Left lobe of liver (tissue), 2 donors: ENCODE measurements around the gene SHFL. TPM values are rescaled to one million over a fixed set of nuclear protein-coding genes. Genes with fewer than 3 reads are reported as not detected.

Experiments
- ATAC-seq: fragments of 200-7000 bp; cut with Tn5 transposase; one replicate; pipeline ENCODE4 v1.9.1; 2020; ENCODE audit warnings: mild to moderate bottlenecking, moderate library complexity
- DNase-seq: peaks from one replicate; pipeline ENCODE4 v3.0.0-alpha.2; 2020; ENCODE audit warnings: low spot score
- total RNA-seq: library from RNA; stranded (reverse); gene quantifications from one replicate; pipeline ENCODE4 v1.2.1, GENCODE V29; 2021
- donor health status: DM: no; HTN: no; CAD: no; lungs with moderate emphysema.
- donor health status: DM: no; HTN: yes; CAD: no.

SHFL gene
- total RNA-seq = 72.7 TPM

- ATAC-seq (peak; percentile 87), DNase-seq (peak; percentile 87)
Measured at GRCh38 chr19:10085641-10086590, at the start of gene SHFL. TSS of gene SHFL (plus strand) at chr19:10086317. CDS start at chr19:10086428, 111 bp downstream.

- ATAC-seq (peak; percentile 76), DNase-seq (peak; percentile 96)
Measured at GRCh38 chr19:10036601-10037071, 49.5 kb upstream of the SHFL start.

- peak; percentile 85 for DNase-seq
- peak; percentile 72 for ATAC-seq
Measured at GRCh38 chr19:10037367-10037766, 48.8 kb upstream of the SHFL start.

GRCh38 chr19:10037809-10038208 lies 48.3 kb upstream of the SHFL start:
- ATAC-seq (no peak), DNase-seq (peak; percentile 54)

- DNase-seq (no peak), ATAC-seq (no peak)
Measured at GRCh38 chr19:10043286-10043927, 42.7 kb upstream of the SHFL start.

- peak; percentile 10 for ATAC-seq
- no peak for DNase-seq
Measured at GRCh38 chr19:10044390-10044789, 41.7 kb upstream of the SHFL start.

GRCh38 chr19:10045371-10045770 lies 40.7 kb upstream of the SHFL start:
- ATAC-seq (no peak), DNase-seq (no peak)

DNA sequence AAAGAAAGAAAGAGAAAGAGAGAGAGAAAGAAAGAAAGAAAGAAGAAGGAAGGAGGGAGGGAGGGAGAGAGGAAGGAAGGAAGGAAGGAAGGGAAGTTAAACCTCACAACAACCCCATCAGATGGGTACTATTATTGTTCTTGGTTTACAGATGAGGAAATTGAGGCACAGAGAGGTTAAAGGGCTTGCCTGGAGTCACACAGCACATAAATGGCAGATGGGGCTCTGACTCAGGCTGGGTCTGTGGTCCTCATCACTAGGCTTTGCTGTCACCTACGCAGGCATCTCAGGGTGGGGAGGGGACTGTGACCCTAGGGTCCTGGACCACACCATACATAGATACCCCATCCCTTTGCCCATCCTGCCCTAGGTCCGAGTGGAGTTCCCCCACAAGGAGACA lies 36.5 kb upstream of the SHFL start:
- ATAC-seq (no peak), DNase-seq (no peak)

GRCh38 chr19:10052602-10053360 lies 33.3 kb upstream of the SHFL start:
- ATAC-seq = peak; percentile 30
- no peak for DNase-seq

- no peak for DNase-seq
- peak; percentile 28 for ATAC-seq
Measured at GRCh38 chr19:10061717-10062310, 24.3 kb upstream of the SHFL start.

GRCh38 chr19:10068205-10068604 lies 17.9 kb upstream of the SHFL start:
- no peak for ATAC-seq
- no peak for DNase-seq

- ATAC-seq = no peak
Measured at GRCh38 chr19:10069046-10069445, 17.1 kb upstream of the SHFL start.

DNA sequence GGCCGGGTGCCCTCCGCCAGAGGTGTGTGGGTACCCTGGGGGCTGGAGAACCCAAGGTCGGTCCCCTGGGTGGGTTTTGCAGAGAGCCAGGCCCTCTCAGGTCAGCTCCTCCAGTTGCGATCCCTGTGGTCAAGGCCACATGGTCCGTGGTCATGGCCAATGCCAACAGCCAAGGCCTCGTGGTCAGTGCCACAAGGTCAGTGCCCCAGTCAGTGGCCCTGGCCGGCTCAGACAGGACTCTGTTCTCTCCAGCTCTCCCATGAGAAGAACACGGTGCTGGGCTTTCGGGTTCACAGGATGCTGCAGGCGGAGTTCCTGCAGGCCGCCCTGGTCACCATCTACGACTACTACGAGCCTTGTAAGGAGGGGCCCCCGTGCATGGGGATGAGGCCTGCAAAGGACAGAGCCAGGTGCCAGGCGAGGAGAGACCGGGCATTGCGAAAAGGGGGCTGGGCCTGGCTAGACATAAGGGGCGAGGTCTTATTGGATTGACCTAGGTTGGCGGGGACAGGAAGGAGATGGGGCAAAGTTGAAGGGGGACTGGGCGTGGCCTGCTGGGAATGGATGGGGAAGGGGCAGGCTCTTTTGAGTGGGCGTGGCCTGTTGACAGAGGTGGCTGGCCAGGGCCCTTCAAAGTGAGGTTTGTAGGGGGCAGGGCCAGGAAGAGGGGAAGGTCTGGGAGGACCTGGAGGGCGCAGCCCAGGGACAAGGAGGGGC lies 15.2 kb upstream of the SHFL start:
- DNase-seq = peak; percentile 97
- ATAC-seq = peak; percentile 80

More at GRCh38 chr19:10069046-10069445, 17.1 kb upstream of the SHFL start:
- no peak for DNase-seq

GRCh38 chr19:10074153-10074552 lies 12.0 kb upstream of the SHFL start:
- ATAC-seq (peak; percentile 23), DNase-seq (no peak)

DNA sequence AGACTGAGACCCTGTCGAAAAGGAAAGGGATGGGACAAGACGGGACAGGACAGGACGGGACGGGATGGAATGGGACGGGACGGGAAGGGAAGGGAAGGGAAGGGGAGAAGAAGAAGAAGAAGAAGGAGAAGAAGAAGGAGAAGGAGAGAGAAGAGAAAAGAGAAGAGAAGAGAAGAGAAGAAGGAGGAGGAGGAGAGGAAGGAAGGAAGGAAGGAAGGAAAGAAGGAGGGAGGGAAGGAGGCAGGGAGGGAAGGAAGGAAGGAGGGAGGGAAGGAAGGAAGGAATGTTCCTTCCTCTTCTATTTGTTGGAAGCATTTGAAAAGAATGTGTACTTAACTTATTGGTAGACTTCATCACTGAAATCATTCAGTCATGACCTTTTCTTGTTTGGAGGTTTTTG lies 9.6 kb upstream of the SHFL start:
- DNase-seq (no peak), ATAC-seq (no peak)

GRCh38 chr19:10078329-10078728 lies 7.8 kb upstream of the SHFL start:
- ATAC-seq (peak; percentile 44), DNase-seq (no peak)

- DNase-seq (peak; percentile 72), ATAC-seq (peak; percentile 75)
Measured at GRCh38 chr19:10079031-10079453, 7.1 kb upstream of the SHFL start.

DNA sequence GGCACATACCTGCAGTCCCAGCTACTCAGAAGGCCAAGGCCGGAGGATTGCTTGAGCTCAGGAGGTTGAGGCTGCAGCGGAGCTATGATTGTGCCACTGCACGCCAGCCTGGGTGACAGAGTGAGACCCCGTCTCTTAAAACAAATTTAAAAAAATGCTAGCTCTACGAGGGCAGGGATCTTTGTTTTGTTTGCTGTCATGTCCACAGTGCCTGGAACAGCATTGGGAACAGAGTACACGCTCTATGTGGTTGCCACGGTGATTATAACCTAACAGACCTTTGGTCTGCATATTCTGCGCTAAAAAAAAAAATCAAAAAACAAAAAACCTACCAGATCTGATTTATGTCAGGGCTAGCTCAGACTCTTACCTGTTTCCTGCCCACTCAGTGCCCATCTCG lies 2.2 kb upstream of the SHFL start:
- no peak for DNase-seq
- ATAC-seq = no peak

- no peak for ATAC-seq
- DNase-seq = no peak
Measured at GRCh38 chr19:10084803-10085202, 1.3 kb upstream of the SHFL start.

- DNase-seq (peak; percentile 81), ATAC-seq (peak; percentile 60)
Measured at GRCh38 chr19:10086591-10087192, 575 bp downstream of the SHFL start.
